ENCODE measurements around the gene SUPT4H1. TPM values are rescaled to one million over a fixed set of nuclear protein-coding genes. Genes with fewer than 3 reads are reported as not detected.
A peak's percentile ranks its signal among the peaks of the same experiment; 100 is the strongest.

SUPT4H1 gene
- total and polyA plus RNA-seq, 7 donors: 50.5 to 114 (median 65.3) TPM

DNA sequence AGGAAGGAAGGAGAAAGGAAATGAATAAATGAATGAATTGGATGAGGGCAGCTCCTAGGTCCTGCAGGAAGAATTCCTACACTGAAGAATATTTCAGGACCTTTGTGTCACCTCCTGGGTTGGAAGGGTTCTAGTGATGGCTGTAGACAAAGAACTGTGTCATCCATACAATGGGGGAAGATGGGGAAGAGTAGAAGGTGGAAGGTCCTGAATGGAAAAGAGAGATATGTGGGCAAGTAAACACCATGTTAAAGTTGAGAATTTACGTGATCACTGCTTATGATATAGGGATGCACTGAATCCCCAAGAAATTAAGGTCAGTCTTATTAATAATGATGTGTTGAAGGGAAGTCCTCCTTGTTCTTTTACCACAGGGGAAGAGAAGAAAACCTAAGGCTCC is 4.2 kb upstream of the SUPT4H1 start:
- TF ChIP-seq EP300 (IDR thresholded peaks at IDR 0.05) (no peak), POLR2AphosphoS5 (IDR thresholded peaks at IDR 0.05) (no peak), POLR2A (IDR thresholded peaks at IDR 0.05) (no peak)
- TF ChIP-seq, protein P1, sequence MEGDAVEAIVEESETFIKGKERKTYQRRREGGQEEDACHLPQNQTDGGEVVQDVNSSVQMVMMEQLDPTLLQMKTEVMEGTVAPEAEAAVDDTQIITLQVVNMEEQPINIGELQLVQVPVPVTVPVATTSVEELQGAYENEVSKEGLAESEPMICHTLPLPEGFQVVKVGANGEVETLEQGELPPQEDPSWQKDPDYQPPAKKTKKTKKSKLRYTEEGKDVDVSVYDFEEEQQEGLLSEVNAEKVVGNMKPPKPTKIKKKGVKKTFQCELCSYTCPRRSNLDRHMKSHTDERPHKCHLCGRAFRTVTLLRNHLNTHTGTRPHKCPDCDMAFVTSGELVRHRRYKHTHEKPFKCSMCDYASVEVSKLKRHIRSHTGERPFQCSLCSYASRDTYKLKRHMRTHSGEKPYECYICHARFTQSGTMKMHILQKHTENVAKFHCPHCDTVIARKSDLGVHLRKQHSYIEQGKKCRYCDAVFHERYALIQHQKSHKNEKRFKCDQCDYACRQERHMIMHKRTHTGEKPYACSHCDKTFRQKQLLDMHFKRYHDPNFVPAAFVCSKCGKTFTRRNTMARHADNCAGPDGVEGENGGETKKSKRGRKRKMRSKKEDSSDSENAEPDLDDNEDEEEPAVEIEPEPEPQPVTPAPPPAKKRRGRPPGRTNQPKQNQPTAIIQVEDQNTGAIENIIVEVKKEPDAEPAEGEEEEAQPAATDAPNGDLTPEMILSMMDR (IDR thresholded peaks at IDR 0.05): no peak
- no peak overlapping the region for H3K4me3 ChIP-seq
- no peaks in the 10 kb centered on the region for H3K9me3 ChIP-seq
- H3K27me3 ChIP-seq: no peaks in the 10 kb centered on the region
- no peak overlapping the region for H3K27ac ChIP-seq
- 87 to 90% methylated on average over 1 of the region's 1 CpG for WGBS, 2 donors
- intact Hi-C loops (cut with DNase I): loop anchor here (10.0 kb wide), 2 partner anchors 159 to 279 kb away; partner anchors contain the start of gene MTMR4
- peaks cover 0 to 13% (median 9%) of the 10 kb centered on the region in 4 donors for H3K4me1 ChIP-seq
- DNase-seq: no peak
- no peaks in the 10 kb centered on the region for H3K36me3 ChIP-seq

DNA sequence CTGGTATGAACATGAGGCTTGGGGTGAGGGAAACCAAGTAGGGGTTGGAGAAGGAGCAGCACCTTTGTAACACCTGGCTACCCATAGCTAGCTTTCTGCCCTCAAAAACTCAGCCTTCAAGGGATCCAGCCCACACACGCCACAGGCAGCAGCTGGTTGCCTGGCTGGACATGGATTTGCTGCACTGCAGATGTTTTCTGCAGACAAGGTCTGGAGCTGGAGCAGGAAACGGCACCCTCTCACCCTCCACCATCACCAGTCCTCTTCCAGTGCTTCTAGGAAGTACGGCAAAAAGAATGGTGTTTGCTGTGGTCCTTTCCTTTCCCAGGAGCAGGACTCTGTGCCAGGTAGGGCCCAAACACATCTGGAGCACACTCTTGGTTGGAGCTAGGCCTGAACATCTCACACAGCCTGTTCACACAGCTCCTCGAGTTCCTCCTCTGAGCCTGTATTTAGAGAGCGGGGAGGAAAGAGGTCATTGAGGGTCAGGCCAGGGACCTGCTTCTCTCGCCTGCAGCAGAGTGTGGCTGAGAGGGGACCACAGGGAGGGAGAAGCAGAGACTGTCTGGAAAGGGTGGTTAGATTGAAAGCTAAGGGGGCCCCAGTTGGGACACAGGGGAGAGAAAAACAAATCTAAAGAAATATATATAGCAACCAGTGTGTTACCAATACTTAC is 2.7 kb upstream of the SUPT4H1 start:
- WGBS, 2 donors: 57 to 70% methylated on average over 6 of the region's 6 CpGs
- Histone ChIP-seq H3K4me1 (peaks cover 0 to 22% (median 14%) of the 10 kb centered on the region in 4 donors), H3K4me3 (no peak overlapping the region), H3K9me3 (no peaks in the 10 kb centered on the region), H3K36me3 (peaks cover 3 to 14% (median 10%) of the 10 kb centered on the region in 4 donors), H3K27ac (no peak overlapping the region), H3K27me3 (no peaks in the 10 kb centered on the region)
- intact Hi-C loops (cut with DNase I): loop anchor here (10.0 kb wide), 2 partner anchors 160 to 280 kb away; partner anchors contain the start of gene MTMR4
- no peak for DNase-seq
- TF ChIP-seq, protein P1 (IDR thresholded peaks at IDR 0.05): no peak
- TF ChIP-seq POLR2AphosphoS5 (IDR thresholded peaks at IDR 0.05): no peak
- no peak for TF ChIP-seq POLR2A (IDR thresholded peaks at IDR 0.05)
- no peak for TF ChIP-seq EP300 (IDR thresholded peaks at IDR 0.05)

DNA sequence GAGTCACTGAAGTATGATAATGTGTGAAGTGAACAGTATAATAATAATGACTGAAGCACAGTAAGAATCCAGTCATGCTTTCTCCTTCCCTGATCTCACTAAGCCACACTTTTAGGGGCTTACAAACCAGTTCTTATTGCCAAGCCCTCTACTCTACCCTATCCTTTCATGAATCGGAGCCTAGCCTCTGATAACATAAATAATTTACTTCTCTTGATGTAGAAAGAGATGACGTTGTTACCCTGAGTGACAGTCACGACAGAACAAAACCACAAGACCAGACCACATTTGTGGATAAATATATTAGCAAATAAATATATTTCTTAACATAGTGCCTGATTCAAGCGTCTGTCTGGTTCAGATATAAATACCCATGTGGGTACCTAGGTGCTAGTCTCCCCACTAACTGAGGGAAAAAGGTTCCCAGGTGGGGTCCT is 1.4 kb upstream of the SUPT4H1 start:
- Histone ChIP-seq H3K27me3 (no peaks in the 10 kb centered on the region), H3K4me1 (peaks cover 0 to 22% (median 14%) of the 10 kb centered on the region in 4 donors), H3K27ac (peak overlapping the region; percentile 95 to 98 (median 96)), H3K36me3 (peaks cover 6 to 26% (median 20%) of the 10 kb centered on the region in 4 donors), H3K9me3 (no peaks in the 10 kb centered on the region), H3K4me3 (peak overlapping the region in 2 of 4 donors; percentile 92)
- DNase-seq: no peak
- intact Hi-C loops (cut with DNase I): loop anchor here (2.0 to 10.0 kb wide), 4 partner anchors 29 to 281 kb away; partner anchors contain the start of genes MTMR4 and RNF43
- TF ChIP-seq POLR2A (IDR thresholded peaks at IDR 0.05) (no peak), POLR2AphosphoS5 (IDR thresholded peaks at IDR 0.05) (no peak), EP300 (IDR thresholded peaks at IDR 0.05) (no peak)
- TF ChIP-seq, protein P1 (IDR thresholded peaks at IDR 0.05): no peak
- WGBS, 2 donors: 16 to 39% methylated on average over 4 of the region's 4 CpGs

DNA sequence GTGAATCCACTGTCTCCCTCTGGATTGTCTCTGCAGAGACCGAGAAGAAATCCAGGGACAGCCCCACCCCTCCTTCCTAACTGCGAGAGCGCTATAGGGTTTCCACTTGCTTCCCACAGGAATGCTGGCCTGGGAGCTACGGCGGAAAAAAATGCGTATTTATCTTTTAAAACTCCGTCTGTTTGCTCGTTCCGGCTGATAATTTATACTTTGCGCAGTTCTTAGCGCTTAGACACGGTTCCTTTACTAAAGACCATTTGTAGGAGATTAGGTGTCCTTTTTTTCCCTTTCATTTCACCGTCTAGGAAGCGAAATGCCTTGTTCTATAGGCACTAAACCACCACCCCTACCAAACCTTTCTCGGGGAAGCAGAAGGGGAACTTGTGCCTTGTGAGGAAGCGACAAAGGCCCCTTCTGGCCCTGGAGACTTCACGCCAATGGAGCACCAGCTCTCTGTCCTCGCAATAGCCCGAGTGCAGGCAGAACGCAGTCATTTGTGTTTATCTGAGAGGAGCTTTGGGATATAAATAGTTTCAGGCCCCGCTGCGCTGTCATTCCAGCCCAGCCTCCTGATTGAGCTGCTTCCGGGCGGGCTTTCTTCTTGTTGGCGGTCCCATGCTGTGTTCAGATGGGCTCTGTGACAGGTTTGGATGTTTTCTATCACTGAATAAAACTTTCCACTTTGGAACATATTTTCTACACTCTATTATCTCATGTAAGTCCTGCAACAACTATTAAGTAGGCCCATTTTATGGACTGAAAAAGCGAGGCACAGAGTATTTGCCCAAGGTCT is 791 bp upstream of the SUPT4H1 start:
- intact Hi-C loops (cut with DNase I): loop anchor here (2.0 to 10.0 kb wide), 4 partner anchors 28 to 282 kb away; partner anchors contain the start of genes MTMR4 and RNF43
- peak; percentile 80 for DNase-seq
- 2 to 3% methylated on average over 26 of the region's 26 CpGs for WGBS, 2 donors

More for the DNA sequence above, 791 bp upstream of the SUPT4H1 start:
- Histone ChIP-seq H3K4me1 (peaks cover 0 to 22% (median 14%) of the 10 kb centered on the region in 4 donors), H3K27ac (peak overlapping the region; percentile 95 to 98 (median 96)), H3K9me3 (no peaks in the 10 kb centered on the region), H3K27me3 (no peaks in the 10 kb centered on the region), H3K4me3 (peak overlapping the region; percentile 58 to 94 (median 92)), H3K36me3 (peaks cover 12 to 32% (median 25%) of the 10 kb centered on the region in 4 donors)
- TF ChIP-seq EP300 (IDR thresholded peaks at IDR 0.05) (no peak), POLR2A (IDR thresholded peaks at IDR 0.05) (peak; percentile 24 to 59), POLR2AphosphoS5 (IDR thresholded peaks at IDR 0.05) (peak; percentile 49 to 85 (median 74))
- TF ChIP-seq, protein P1 (IDR thresholded peaks at IDR 0.05): no peak

All from sigmoid colon (tissue), 7 donors.